H1 (cell line): ENCODE measurements around the gene MPST. TPM values are rescaled to one million over a fixed set of nuclear protein-coding genes. Genes with fewer than 3 reads are reported as not detected.
A peak's percentile ranks its signal among the peaks of the same experiment; 100 is the strongest.

ENCODE experiments used
- CTCF ChIA-PET: fragments of 300-600 bp; sonication (Branson Sonifier 250); formaldehyde crosslinking; loops from one replicate; lab custom pipeline; 2021; ENCODE audit not compliant: partially characterized antibody; lab: Charles Lee
- POLR2A ChIA-PET: fragments of 300-600 bp; sonication (Branson Sonifier 250); formaldehyde crosslinking; loops from one replicate; lab custom pipeline; 2021; ENCODE audit warnings: inconsistent platforms; ENCODE audit not compliant: partially characterized antibody; lab: Charles Lee
- DNase-seq, 2 experiments: peaks; one replicate each; pipeline versions ENCODE4 v3.0.0 to v3.0.0-alpha.2; 2010 to 2022; ENCODE audit warnings: low spot score in 2 of 2, low read depth in 1 of 2, mixed read lengths in 1 of 2
- FAIRE-seq: peaks from 2 replicates; lab custom pipeline; 2011; peaks lifted over from hg19 to GRCh38; lab: Jason Lieb, UNC
- H2AFZ ChIP-seq: 2 replicates; pipeline ENCODE4 v1.8.1; 2012; ENCODE audit warnings: low read length, inconsistent platforms
- H2AK5ac ChIP-seq: 2 replicates; pipeline ENCODE4 v1.6.1; 2013; ENCODE audit warnings: low read depth, low read length
- H2BK120ac ChIP-seq: replicated peaks from 2 replicates; pipeline ENCODE3; 2013; ENCODE audit warnings: low read depth, low read length, inconsistent platforms
- H2BK12ac ChIP-seq: 2 replicates; pipeline ENCODE4 v1.6.1; 2013; ENCODE audit warnings: low read depth, low read length
- H2BK15ac ChIP-seq: 2 replicates; pipeline ENCODE4 v1.6.1; 2013; ENCODE audit warnings: low read length
- H2BK20ac ChIP-seq: 2 replicates; pipeline ENCODE4 v1.6.1; 2013; ENCODE audit warnings: low read length
- H2BK5ac ChIP-seq: 2 replicates; pipeline ENCODE4 v1.6.1; 2013; ENCODE audit warnings: low read depth, low read length
- H3K14ac ChIP-seq: 2 replicates; pipeline ENCODE4 v1.6.1; 2013; ENCODE audit warnings: inconsistent platforms; ENCODE audit not compliant: insufficient read length
- H3K18ac ChIP-seq: 2 replicates; pipeline ENCODE4 v1.6.1; 2013; ENCODE audit warnings: low read length; ENCODE audit errors: extremely low read depth
- H3K23ac ChIP-seq: 2 replicates; pipeline ENCODE4 v1.6.1; 2013; ENCODE audit warnings: inconsistent platforms; ENCODE audit not compliant: insufficient read length
- H3K23me2 ChIP-seq: 2 replicates; pipeline ENCODE4 v1.6.1; 2013; ENCODE audit warnings: low read depth, low read length
- H3K27ac ChIP-seq: 2 replicates; pipeline ENCODE4 v1.6.1; 2011; ENCODE audit warnings: low read depth, low read length, inconsistent platforms
- H3K27me3 ChIP-seq, 4 experiments: replicated peaks in 1 of 4; 1 replicate in 1 of 4; 2 replicates in 3 of 4; pipeline versions ENCODE4 v1.6.1 to v1.8.1; 2011 to 2013; ENCODE audit warnings: low read length in 3 of 4, mild to moderate bottlenecking in 3 of 4, inconsistent platforms in 2 of 4, mixed read lengths in 2 of 4, moderate library complexity in 1 of 4; ENCODE audit not compliant: control insufficient read depth in 3 of 4, insufficient read depth in 3 of 4; ENCODE audit errors: extremely low read depth in 1 of 4
- H3K36me3 ChIP-seq, 4 experiments: 2 replicates each; pipeline versions ENCODE4 v1.6.1 to v1.8.1; 2011 to 2013; ENCODE audit warnings: mild to moderate bottlenecking in 4 of 4, low read length in 3 of 4, moderate library complexity in 2 of 4, control low read depth in 1 of 4, inconsistent platforms in 1 of 4; ENCODE audit not compliant: insufficient read depth in 4 of 4, control insufficient read depth in 2 of 4
- H3K4ac ChIP-seq: replicated peaks from 2 replicates; pipeline ENCODE3; 2013; ENCODE audit warnings: low read length, low read depth, mixed read lengths, inconsistent platforms; ENCODE audit not compliant: insufficient read length
- H3K4me1 ChIP-seq, 4 experiments: replicated peaks in 1 of 4; 1 replicate in 1 of 4; 2 replicates in 3 of 4; pipeline versions ENCODE4 v1.6.1 to v1.8.1; 2011 to 2013; ENCODE audit warnings: low read length in 3 of 4, inconsistent platforms in 2 of 4, mixed read lengths in 1 of 4; ENCODE audit not compliant: insufficient read depth in 4 of 4, control insufficient read depth in 3 of 4
- H3K4me2 ChIP-seq, 2 experiments: 2 replicates each; pipeline versions ENCODE4 v1.6.1 to v1.8.1; 2011 to 2013; ENCODE audit warnings: low read depth in 2 of 2, low read length in 2 of 2, control low read depth in 1 of 2, inconsistent platforms in 1 of 2, mild to moderate bottlenecking in 1 of 2; ENCODE audit not compliant: insufficient read depth in 1 of 2
- H3K4me3 ChIP-seq, 4 experiments: fragments of 200-600, 300-600 bp in 1 of 4; sonication (generic), shearing (Covaris generic), sonication (Bioruptor Twin) in 1 of 4; 2 replicates each; pipeline versions ENCODE4 v1.5.1 to v1.8.1; 2011 to 2016; ENCODE audit warnings: low read length in 4 of 4, low read depth in 3 of 4, control low read depth in 2 of 4, inconsistent platforms in 2 of 4, mild to moderate bottlenecking in 2 of 4, mixed read lengths in 1 of 4, moderate library complexity in 1 of 4; ENCODE audit not compliant: insufficient read depth in 2 of 4; ENCODE audit errors: extremely low read depth in 1 of 4
- H3K56ac ChIP-seq: replicated peaks from 2 replicates; pipeline ENCODE3; 2013; ENCODE audit warnings: low read depth, mild to moderate bottlenecking, mixed read lengths, low read length, inconsistent platforms; ENCODE audit not compliant: insufficient read length
- H3K79me1 ChIP-seq: 2 replicates; pipeline ENCODE4 v1.6.1; 2013; ENCODE audit warnings: low read depth, low read length, control low read depth
- H3K79me2 ChIP-seq, 2 experiments: 2 replicates each; pipeline versions ENCODE4 v1.6.1 to v1.8.1; 2012 to 2013; ENCODE audit warnings: low read length in 2 of 2, mild to moderate bottlenecking in 2 of 2, inconsistent platforms in 1 of 2; ENCODE audit not compliant: insufficient read depth in 2 of 2, control insufficient read depth in 1 of 2
- H3K9ac ChIP-seq, 4 experiments: replicated peaks in 1 of 4; 1 replicate in 1 of 4; 2 replicates in 3 of 4; pipeline versions ENCODE4 v1.6.1 to v1.8.1; 2011 to 2013; ENCODE audit warnings: low read depth in 3 of 4, low read length in 3 of 4, control low read depth in 2 of 4, mild to moderate bottlenecking in 2 of 4, moderate library complexity in 2 of 4, inconsistent platforms in 1 of 4; ENCODE audit errors: extremely low read depth in 1 of 4
- H3K9me3 ChIP-seq, 2 experiments: 2 replicates each; pipeline versions ENCODE4 v1.6.1 to v1.8.1; 2012 to 2013; ENCODE audit warnings: mild to moderate bottlenecking in 2 of 2, moderate library complexity in 2 of 2, control low read depth in 1 of 2, inconsistent platforms in 1 of 2, low read depth in 1 of 2, low read length in 1 of 2, mixed read lengths in 1 of 2; ENCODE audit not compliant: insufficient read depth in 2 of 2
- H4K20me1 ChIP-seq, 2 experiments: replicated peaks in 1 of 2; 2 replicates each; pipeline versions ENCODE3 to v1.8.1; 2011 to 2013; ENCODE audit warnings: inconsistent platforms in 2 of 2, low read length in 2 of 2, mild to moderate bottlenecking in 1 of 2; ENCODE audit not compliant: insufficient read depth in 2 of 2, control insufficient read depth in 1 of 2
- H4K5ac ChIP-seq: 2 replicates; pipeline ENCODE4 v1.6.1; 2013; ENCODE audit warnings: low read length, low read depth, mixed read lengths, inconsistent platforms; ENCODE audit not compliant: insufficient read length
- H4K8ac ChIP-seq: 2 replicates; pipeline ENCODE4 v1.8.0; 2013; ENCODE audit warnings: mild to moderate bottlenecking, moderate library complexity, low read length, inconsistent platforms; ENCODE audit not compliant: insufficient read depth; ENCODE audit errors: extremely low read depth
- H4K91ac ChIP-seq: replicated peaks from 2 replicates; pipeline ENCODE3; 2013; ENCODE audit warnings: low read length, mixed read lengths, inconsistent platforms; ENCODE audit not compliant: insufficient read length
- CTCF ChIP-seq, 3 experiments: IDR thresholded peaks; 1 replicate in 2 of 3; 2 replicates in 1 of 3; pipeline versions ENCODE4 v1.5.1 to v1.6.1; 2011; ENCODE audit warnings: low read length in 3 of 3, mild to moderate bottlenecking in 3 of 3, inconsistent platforms in 2 of 3, low read depth in 1 of 3, moderate library complexity in 1 of 3; ENCODE audit not compliant: insufficient read depth in 1 of 3; ENCODE audit errors: control extremely low read depth in 1 of 3
- NANOG ChIP-seq: IDR thresholded peaks from 2 replicates; pipeline ENCODE4 v1.6.1; 2011; ENCODE audit warnings: low read length, low read depth, mild to moderate bottlenecking, inconsistent platforms; ENCODE audit not compliant: insufficient read depth, poor library complexity, severe bottlenecking
- NRF1 ChIP-seq: IDR thresholded peaks from 2 replicates; pipeline ENCODE4 v1.6.1; 2011; ENCODE audit warnings: mild to moderate bottlenecking, low read depth, low read length, improper control_type of control experiment
- RAD21 ChIP-seq, 2 experiments: IDR thresholded peaks in 1 of 2; conservative IDR thresholded peaks in 1 of 2; 2 replicates each; pipeline ENCODE4 v1.6.1; 2011; ENCODE audit warnings: low read depth in 2 of 2, low read length in 2 of 2, improper control_type of control experiment in 1 of 2, inconsistent platforms in 1 of 2, mild to moderate bottlenecking in 1 of 2, moderate library complexity in 1 of 2
- SIRT6 ChIP-seq: IDR thresholded peaks from one replicate; pipeline ENCODE4 v1.7.1; 2012; ENCODE audit warnings: low read length, inconsistent platforms
- SIX5 ChIP-seq: IDR thresholded peaks from 2 replicates; pipeline ENCODE4 v1.6.1; 2011; ENCODE audit warnings: mild to moderate bottlenecking, low read depth, low read length
- SP1 ChIP-seq: IDR thresholded peaks from 2 replicates; pipeline ENCODE4 v1.6.1; 2011; ENCODE audit warnings: low read depth, low read length
- TAF1 ChIP-seq: IDR thresholded peaks from 2 replicates; pipeline ENCODE4 v1.6.1; 2011; ENCODE audit warnings: mild to moderate bottlenecking, low read depth, low read length
- USF2 ChIP-seq: IDR thresholded peaks from 2 replicates; pipeline ENCODE4 v1.6.1; 2011; ENCODE audit warnings: low read length, improper control_type of control experiment
- WGBS, 2 experiments: shearing (Covaris generic) in 1 of 2; methylation state at CpG; one replicate each; pipeline versions ENCODE4 v1.1.6 to v1.1.7; 2013 to 2015; ENCODE audit warnings: low lambda C conversion rate in 2 of 2, mixed read lengths in 2 of 2, inconsistent platforms in 1 of 2, low coverage in 1 of 2, missing lambda C conversion rate in 1 of 2; ENCODE audit not compliant: insufficient replicate concordance in 2 of 2, insufficient coverage in 1 of 2, insufficient read length in 1 of 2; ENCODE audit errors: extremely low coverage in 1 of 2, missing lambda C conversion rate in 1 of 2; 5-methylcytosine and 5-hydroxymethylcytosine counted together
- polyA plus RNA-seq, 7 experiments: library from polyadenylated mRNA; depleted of rRNA in 3 of 7; stranded (reverse) in 5 of 7; unstranded in 2 of 7; fragments of >200 nt in 5 of 7; fragments of 200-250 nt in 2 of 7; gene quantifications; 1 replicate in 5 of 7; 2 replicates in 1 of 7; 4 replicates in 1 of 7; pipeline versions ENCODE4 v1.2.1 to v1.2.3, GENCODE V29; 2011 to 2013; ENCODE audit warnings: missing spikeins in 2 of 7, mixed read lengths in 2 of 7
- total RNA-seq: library from RNA; stranded (reverse); fragmentation: NEBNext Ultra II Directional; extraction: Animal tissue kit (Norgen Biotek cat#: 25700); gene quantifications from 2 replicates; pipeline ENCODE4 v1.2.1, GENCODE V29; 2021

Gene MPST
- total and polyA plus RNA-seq, 2 of the 8 experiments (the other 6 are each of a cell fraction or from before 2014, with no cell fraction given) = 86.0 to 124 TPM

GRCh38 chr22:37045958-37046357, 26.4 kb downstream of the MPST start:
- no peak overlapping the region for H4K91ac ChIP-seq
- no peaks in the 10 kb centered on the region for H3K79me1 ChIP-seq
- no peaks in the 10 kb centered on the region for H3K79me2 ChIP-seq
- H3K4me3 ChIP-seq = no peak overlapping the region
- H2BK20ac ChIP-seq = no peak overlapping the region
- no peak overlapping the region for H3K14ac ChIP-seq
- no peak overlapping the region for H4K8ac ChIP-seq
- no peak overlapping the region for H4K5ac ChIP-seq
- H3K4me1 ChIP-seq = peaks cover 0 to 6% (median 2%) of the 10 kb centered on the region in 4 experiments; a peak in 4 of 7 replicates
- DNase-seq (no peak), FAIRE-seq (peak; percentile 19)
- no peaks in the 10 kb centered on the region for H3K9me3 ChIP-seq
- ChIA-PET CTCF (interaction anchor here (0.6 to 5.2 kb wide), 27 partner anchors 9 to 450 kb away, joined by 3 to 56 read pairs (median 4); no protein-coding TSS in a partner anchor), POLR2A (interaction anchor here (0.7 to 1.4 kb wide), 5 partner anchors 13 to 114 kb away, joined by 3 to 6 read pairs (median 5); partner anchors contain the start of genes MPST and TST)
- TF ChIP-seq TAF1 (no peak), RAD21 (IDR thresholded peaks at IDR 0.05 in 1 of 2, conservative IDR thresholded peaks at IDR 0.05 in 1 of 2; ENCODE audit: low read depth in 2 of 2, low read length in 2 of 2) (peak; percentile 54 to 57), NRF1 (no peak), NANOG (no peak), USF2 (no peak), SIRT6 (no peak), CTCF (IDR thresholded peaks at IDR 0.05; ENCODE audit: control extremely low read depth in 1 of 3, insufficient read depth in 1 of 3, low read depth in 1 of 3, low read length in 3 of 3) (peak; percentile 27 to 82 (median 65)), SP1 (no peak), SIX5 (no peak)
- no peak overlapping the region for H2AK5ac ChIP-seq
- no peak overlapping the region for H3K18ac ChIP-seq
- no peaks in the 10 kb centered on the region for H3K23me2 ChIP-seq
- H2BK120ac ChIP-seq = no peak overlapping the region
- no peak overlapping the region for H3K9ac ChIP-seq
- peaks cover 0 to 9% (median 0%) of the 10 kb centered on the region in 4 experiments; a peak in 5 of 7 replicates for H3K27me3 ChIP-seq
- no peak overlapping the region for H3K56ac ChIP-seq
- no peaks in the 10 kb centered on the region for H4K20me1 ChIP-seq
- 0 out of 2 replicates have a peak overlapping the region, but pooled peaks have one; percentile 49 for H2BK15ac ChIP-seq
- no peak overlapping the region for H3K4ac ChIP-seq
- H3K23ac ChIP-seq = no peak overlapping the region
- no peak overlapping the region for H3K4me2 ChIP-seq
- H3K27ac ChIP-seq = no peak overlapping the region
- no peaks in the 10 kb centered on the region for H3K36me3 ChIP-seq
- 17% methylated on average over 4 of the region's 4 CpGs; no CpG with 5 or more reads in 1 of the 2 experiments for WGBS, 2 experiments
- H2BK12ac ChIP-seq = 0 out of 2 replicates have a peak overlapping the region, but pooled peaks have one; percentile 17
- H2AFZ ChIP-seq = no peak overlapping the region
- H2BK5ac ChIP-seq = no peak overlapping the region
